Tibial artery (tissue), 4 donors: ENCODE data around the gene RGPD5.
"Not testable (repeated sequence)": the region's sequence is repeated elsewhere in the genome, so short reads cannot be mapped to it uniquely, and the experiment has no call there.

Experiments used
- DNase-seq, 2 donors: peaks; one replicate each; pipeline ENCODE4 v3.0.0-alpha.2; 2019
- H3K27ac ChIP-seq, 2 donors: fragments of 200-600 bp; sonication (generic) in 1 of 2; 1 replicate in 1 of 2; 2 replicates in 1 of 2; pipeline ENCODE4 v1.5.1; 2018 to 2019; ENCODE audit warnings: mild to moderate bottlenecking in 1 of 2
- H3K27me3 ChIP-seq, 2 donors: fragments of 200-600 bp; sonication (generic) in 1 of 2; one replicate each; pipeline versions ENCODE4 v1.5.1 to v1.6.0; 2016 to 2019
- H3K36me3 ChIP-seq, 3 donors: fragments of 200-600 bp; sonication (generic) in 2 of 3; one replicate each; pipeline ENCODE4 v1.5.1; 2016 to 2019; ENCODE audit warnings: mild to moderate bottlenecking in 2 of 3
- H3K4me1 ChIP-seq, 4 donors: fragments of 200-600 bp; sonication (generic) in 2 of 4; 1 replicate in 3 of 4; 2 replicates in 1 of 4; pipeline ENCODE4 v1.5.1; 2016 to 2019
- H3K4me3 ChIP-seq, 2 donors: fragments of 200-600 bp; sonication (generic) in 1 of 2; 1 replicate in 1 of 2; 2 replicates in 1 of 2; pipeline ENCODE4 v1.5.1; 2018 to 2019; ENCODE audit warnings: mild to moderate bottlenecking in 2 of 2
- H3K9me3 ChIP-seq, 3 donors: fragments of 200-600 bp; sonication (generic) in 1 of 3; one replicate each; pipeline ENCODE4 v1.5.1; 2016 to 2019
- intact Hi-C: fragments of 100-400 bp; cut with DNase I; formaldehyde crosslinking; loops from one replicate; pipeline ENCODE4 v1.15.0; 2023; ENCODE audit warnings: low total_unique reads

RGPD5 gene

GRCh38 chr2:109794074-109794737, at the start of gene RGPD5:
TSS of gene RGPD5 (plus strand) at chr2:109794305. CDS start at chr2:109794466, 161 bp downstream.
- H3K4me3 ChIP-seq, intact Hi-C loops, H3K4me1 ChIP-seq, H3K27ac ChIP-seq, H3K9me3 ChIP-seq, DNase-seq, H3K36me3 ChIP-seq, H3K27me3 ChIP-seq: not testable (repeated sequence)

GRCh38 chr2:109751572-109751971, 42.5 kb upstream of the RGPD5 start:
- H3K9me3 ChIP-seq, H3K27ac ChIP-seq, intact Hi-C loops, DNase-seq, H3K4me1 ChIP-seq, H3K4me3 ChIP-seq, H3K27me3 ChIP-seq, H3K36me3 ChIP-seq: not testable (repeated sequence)

GRCh38 chr2:109757163-109757824, 36.8 kb upstream of the RGPD5 start:
- H3K4me1 ChIP-seq, H3K36me3 ChIP-seq, DNase-seq, intact Hi-C loops, H3K4me3 ChIP-seq, H3K27ac ChIP-seq, H3K9me3 ChIP-seq, H3K27me3 ChIP-seq: not testable (repeated sequence)

GRCh38 chr2:109760265-109761042, 33.7 kb upstream of the RGPD5 start:
- DNase-seq, H3K27me3 ChIP-seq, H3K27ac ChIP-seq, H3K4me1 ChIP-seq, H3K9me3 ChIP-seq, H3K36me3 ChIP-seq, intact Hi-C loops: not testable (repeated sequence)
- peak overlapping the region; percentile 34 to 42 for H3K4me3 ChIP-seq

GRCh38 chr2:109761043-109761454, 33.1 kb upstream of the RGPD5 start:
- H3K27ac ChIP-seq, intact Hi-C loops, H3K27me3 ChIP-seq, H3K4me1 ChIP-seq, H3K9me3 ChIP-seq, H3K36me3 ChIP-seq, DNase-seq: not testable (repeated sequence)
- H3K4me3 ChIP-seq = peak overlapping the region; percentile 34 to 42

- DNase-seq, H3K27ac ChIP-seq, H3K9me3 ChIP-seq, H3K27me3 ChIP-seq, H3K4me1 ChIP-seq, H3K36me3 ChIP-seq, H3K4me3 ChIP-seq, intact Hi-C loops: not testable (repeated sequence)
Observed at GRCh38 chr2:109761976-109762375, 32.1 kb upstream of the RGPD5 start.

- intact Hi-C loops, H3K27me3 ChIP-seq, DNase-seq, H3K27ac ChIP-seq, H3K9me3 ChIP-seq, H3K36me3 ChIP-seq, H3K4me3 ChIP-seq, H3K4me1 ChIP-seq: not testable (repeated sequence)
Observed at GRCh38 chr2:109766074-109766473, 28.0 kb upstream of the RGPD5 start.

- H3K4me1 ChIP-seq, intact Hi-C loops, H3K27me3 ChIP-seq: not testable (repeated sequence)
Observed at GRCh38 chr2:109766886-109767578, 27.1 kb upstream of the RGPD5 start.

GRCh38 chr2:109768934-109769333, 25.2 kb upstream of the RGPD5 start:
- H3K27me3 ChIP-seq, DNase-seq, H3K4me3 ChIP-seq, H3K27ac ChIP-seq, intact Hi-C loops, H3K36me3 ChIP-seq, H3K9me3 ChIP-seq, H3K4me1 ChIP-seq: not testable (repeated sequence)

More at GRCh38 chr2:109766886-109767578, 27.1 kb upstream of the RGPD5 start:
- DNase-seq, H3K9me3 ChIP-seq, H3K36me3 ChIP-seq, H3K4me3 ChIP-seq, H3K27ac ChIP-seq: not testable (repeated sequence)

GRCh38 chr2:109779118-109779517, 15.0 kb upstream of the RGPD5 start:
- DNase-seq, intact Hi-C loops, H3K36me3 ChIP-seq, H3K27me3 ChIP-seq, H3K9me3 ChIP-seq, H3K27ac ChIP-seq, H3K4me1 ChIP-seq, H3K4me3 ChIP-seq: not testable (repeated sequence)

GRCh38 chr2:109781147-109781816, 12.8 kb upstream of the RGPD5 start:
- intact Hi-C loops, H3K27ac ChIP-seq, H3K36me3 ChIP-seq, H3K9me3 ChIP-seq, H3K4me1 ChIP-seq, H3K4me3 ChIP-seq, DNase-seq, H3K27me3 ChIP-seq: not testable (repeated sequence)

GRCh38 chr2:109782446-109782993, 11.6 kb upstream of the RGPD5 start:
- H3K4me3 ChIP-seq, H3K36me3 ChIP-seq, intact Hi-C loops, DNase-seq, H3K9me3 ChIP-seq, H3K27me3 ChIP-seq, H3K27ac ChIP-seq, H3K4me1 ChIP-seq: not testable (repeated sequence)
